Activated naive CD4-positive, alpha-beta T cell treated with anti-CD3 and anti-CD28 coated beads, Interleukin-2, amount 10 ng/mL, durations not matched to agents 7 days and 5 days (primary cell): ENCODE data around the gene LARGE1.

Experiments used
- CTCF ChIA-PET: fragments of 350-600 bp; sonication (Branson Sonifier 250); formaldehyde crosslinking; loops from one replicate; lab custom pipeline; 2021; ENCODE audit warnings: antibody characterized with exemption; lab: Charles Lee
- DNase-seq: peaks from one replicate; pipeline ENCODE4 v3.0.0-alpha.2; 2020
- H3K27ac Mint-ChIP-seq: one replicate; pipeline ENCODE4 v1.8.0; 2021; ENCODE audit warnings: mild to moderate bottlenecking, moderate library complexity, mixed read lengths
- H3K27me3 Mint-ChIP-seq: one replicate; pipeline ENCODE4 v1.8.0; 2021; ENCODE audit warnings: mild to moderate bottlenecking, mixed read lengths
- H3K36me3 Mint-ChIP-seq: one replicate; pipeline ENCODE4 v1.8.0; 2021; ENCODE audit warnings: mixed read lengths
- H3K4me1 Mint-ChIP-seq: one replicate; pipeline ENCODE4 v1.8.0; 2021; ENCODE audit warnings: mixed read lengths
- H3K4me3 Mint-ChIP-seq: one replicate; pipeline ENCODE4 v1.8.0; 2021; ENCODE audit warnings: mild to moderate bottlenecking, moderate library complexity, mixed read lengths
- H3K9me3 Mint-ChIP-seq: one replicate; pipeline ENCODE4 v1.8.0; 2021; ENCODE audit warnings: mixed read lengths

LARGE1 gene

DNA sequence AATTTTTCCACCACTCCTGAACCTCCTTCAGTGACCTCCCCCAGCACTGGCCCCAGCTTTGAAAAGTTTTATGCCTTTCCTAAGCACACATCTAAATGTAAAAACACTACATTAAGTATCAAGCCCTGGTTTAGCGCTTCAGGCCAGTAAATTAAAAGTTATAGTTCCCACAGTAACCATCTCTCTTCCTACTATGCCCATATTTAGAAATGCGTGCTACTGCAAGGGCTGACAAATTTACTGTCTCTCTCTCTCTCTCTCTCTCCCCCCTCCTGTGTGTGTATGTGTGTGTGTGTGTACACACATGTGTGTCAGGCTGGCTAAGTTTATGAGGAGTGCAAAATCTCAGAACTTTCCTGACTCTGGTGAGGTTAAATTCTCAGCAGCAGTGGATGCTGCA lies 231.4 kb downstream of the LARGE1 start:
- CTCF ChIA-PET = no interaction called here
- Mint-ChIP-seq H3K9me3 (peaks cover 45% of the 10 kb centered on the region), H3K36me3 (no peaks in the 10 kb centered on the region), H3K27ac (no peak overlapping the region), H3K4me1 (no peaks in the 10 kb centered on the region), H3K4me3 (no peak overlapping the region), H3K27me3 (no peaks in the 10 kb centered on the region)
- DNase-seq = no peak

DNA sequence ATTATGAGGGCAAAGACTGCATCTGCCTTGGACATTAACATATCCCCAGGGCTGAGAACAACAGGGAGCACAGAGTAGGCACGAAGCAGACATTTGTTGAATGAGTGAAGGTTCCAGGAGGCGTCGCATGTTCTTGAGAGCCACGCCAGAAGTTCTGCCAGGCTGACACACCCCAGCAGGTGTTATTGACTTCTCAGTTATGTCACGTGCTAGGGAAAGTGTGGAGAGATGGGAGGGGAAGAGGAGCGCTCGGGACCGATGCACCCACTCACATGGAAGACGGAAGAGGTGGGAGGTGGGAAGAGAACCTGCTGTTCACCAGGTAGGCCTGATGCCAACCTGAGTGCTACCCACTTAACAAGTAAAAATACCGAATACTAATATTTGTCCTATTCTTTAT lies 232.8 kb downstream of the LARGE1 start:
- H3K36me3 Mint-ChIP-seq = no peaks in the 10 kb centered on the region
- CTCF ChIA-PET = no interaction called here
- no peak for DNase-seq
- no peak overlapping the region for H3K4me3 Mint-ChIP-seq
- no peaks in the 10 kb centered on the region for H3K4me1 Mint-ChIP-seq
- H3K27ac Mint-ChIP-seq = no peak overlapping the region
- no peaks in the 10 kb centered on the region for H3K27me3 Mint-ChIP-seq
- H3K9me3 Mint-ChIP-seq = peaks cover 45% of the 10 kb centered on the region

DNA sequence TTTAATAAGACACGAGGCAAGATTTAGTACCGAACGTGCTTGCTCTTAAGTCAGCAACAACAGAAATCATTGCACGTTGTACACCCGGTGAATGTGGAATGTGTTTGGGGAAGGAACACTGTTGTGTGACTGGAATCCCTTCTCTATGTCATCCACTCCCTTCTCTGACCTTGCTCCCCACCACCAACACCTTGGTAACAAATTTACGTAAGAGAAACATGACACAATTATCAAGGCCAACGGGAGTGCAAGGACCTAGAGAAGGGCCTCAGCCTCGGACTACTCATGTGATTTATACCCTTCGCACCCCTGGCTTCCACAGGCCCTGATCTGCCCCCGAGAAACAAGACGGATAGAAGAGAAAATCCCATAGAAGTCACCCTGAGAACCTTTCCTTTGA lies 236.2 kb downstream of the LARGE1 start:
- no peak for DNase-seq
- Mint-ChIP-seq H3K27me3 (no peaks in the 10 kb centered on the region), H3K4me3 (no peak overlapping the region), H3K4me1 (no peaks in the 10 kb centered on the region), H3K9me3 (peaks cover 35% of the 10 kb centered on the region), H3K36me3 (no peaks in the 10 kb centered on the region), H3K27ac (no peak overlapping the region)
- CTCF ChIA-PET = no interaction called here

DNA sequence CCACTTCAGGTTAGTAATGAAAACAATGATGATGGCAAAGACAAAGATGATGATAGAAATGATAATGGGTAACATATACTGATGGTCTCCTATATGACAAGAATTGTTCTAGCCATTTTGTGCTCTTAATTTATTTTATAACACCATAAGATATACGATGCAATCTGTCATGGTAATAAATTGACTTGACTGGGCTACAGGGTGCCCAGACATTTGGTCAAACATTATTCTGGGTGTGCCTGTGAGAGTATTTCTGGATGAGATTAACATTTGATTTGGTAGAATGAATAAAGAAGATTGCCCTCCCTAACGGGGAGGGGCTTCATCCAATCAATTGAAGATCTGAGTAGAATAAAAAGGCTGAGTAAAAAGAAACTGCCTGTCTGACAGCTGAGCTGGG lies 237.3 kb downstream of the LARGE1 start:
- Mint-ChIP-seq H3K9me3 (peaks cover 29% of the 10 kb centered on the region), H3K27me3 (no peaks in the 10 kb centered on the region), H3K36me3 (no peaks in the 10 kb centered on the region), H3K4me3 (no peak overlapping the region), H3K4me1 (no peaks in the 10 kb centered on the region), H3K27ac (no peak overlapping the region)
- no peak for DNase-seq
- CTCF ChIA-PET = no interaction called here

DNA sequence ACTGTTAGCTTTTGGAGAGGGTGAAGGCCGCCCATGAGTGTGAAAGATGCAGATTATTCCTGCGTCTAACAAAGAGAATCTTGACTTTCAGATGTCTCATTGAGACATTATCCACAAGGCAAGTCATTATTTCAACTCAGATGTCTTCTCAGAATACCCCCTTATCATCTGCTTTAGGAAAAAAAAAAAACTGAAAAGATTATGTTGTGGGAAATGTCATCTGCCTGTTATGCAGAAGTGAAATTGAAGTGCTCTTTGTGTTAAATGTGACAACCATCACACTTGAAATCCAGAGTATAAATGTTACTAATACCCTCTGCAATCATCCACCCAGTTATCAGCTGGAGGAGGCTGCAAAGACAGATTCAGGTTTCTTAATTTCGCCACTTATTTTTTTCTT lies 239.6 kb downstream of the LARGE1 start:
- CTCF ChIA-PET = no interaction called here
- no peaks in the 10 kb centered on the region for H3K27me3 Mint-ChIP-seq

DNA sequence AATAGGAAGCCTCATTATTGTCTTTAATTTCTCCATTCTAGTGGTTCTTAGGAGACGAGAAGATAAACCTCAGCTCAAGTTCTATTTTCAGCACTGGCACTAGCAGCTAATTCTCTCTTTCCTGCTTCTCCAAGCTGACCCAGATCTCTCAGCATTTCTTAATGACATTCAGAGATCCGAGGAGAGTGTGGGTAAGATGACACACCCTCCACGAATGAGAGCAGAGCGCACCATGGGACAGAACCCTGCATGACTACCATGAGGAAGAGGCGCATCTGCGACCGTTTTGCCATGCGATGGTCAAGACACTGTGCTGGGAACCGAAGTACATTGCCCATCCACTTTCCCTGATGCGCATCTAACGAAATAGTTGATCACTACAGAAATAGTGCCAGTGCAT lies 241.8 kb downstream of the LARGE1 start:
- Mint-ChIP-seq H3K27me3 (no peaks in the 10 kb centered on the region), H3K36me3 (no peaks in the 10 kb centered on the region), H3K9me3 (peaks cover 19% of the 10 kb centered on the region), H3K4me1 (no peaks in the 10 kb centered on the region), H3K4me3 (no peak overlapping the region), H3K27ac (no peak overlapping the region)
- CTCF ChIA-PET = no interaction called here
- no peak for DNase-seq

More for the DNA sequence above, 239.6 kb downstream of the LARGE1 start:
- no peaks in the 10 kb centered on the region for H3K36me3 Mint-ChIP-seq
- no peak for DNase-seq
- no peak overlapping the region for H3K27ac Mint-ChIP-seq
- H3K9me3 Mint-ChIP-seq = peaks cover 19% of the 10 kb centered on the region
- H3K4me3 Mint-ChIP-seq = no peak overlapping the region
- no peaks in the 10 kb centered on the region for H3K4me1 Mint-ChIP-seq

DNA sequence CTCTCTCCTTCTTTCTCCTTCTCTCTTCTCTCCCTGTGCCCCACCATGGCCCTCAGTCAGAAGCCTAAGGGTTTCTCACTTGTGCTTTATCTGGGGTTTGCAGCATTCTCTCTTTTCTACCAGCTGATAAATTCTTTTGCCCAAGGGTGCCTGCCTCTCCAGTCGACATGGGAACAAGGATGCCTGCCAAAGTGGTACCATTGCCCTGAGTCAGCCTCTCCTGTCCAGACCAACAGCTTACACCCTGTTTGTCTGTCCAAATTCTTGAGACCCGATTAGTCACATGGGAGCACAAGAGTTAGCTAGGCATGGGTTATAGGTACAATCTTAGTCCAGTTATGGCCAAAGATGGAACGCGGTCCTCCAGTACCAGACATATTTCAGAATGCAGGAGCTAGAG lies 242.7 kb downstream of the LARGE1 start:
- H3K36me3 Mint-ChIP-seq = no peaks in the 10 kb centered on the region
- CTCF ChIA-PET = no interaction called here
- H3K27ac Mint-ChIP-seq = no peak overlapping the region
- DNase-seq = no peak
- H3K4me3 Mint-ChIP-seq = no peak overlapping the region
- no peaks in the 10 kb centered on the region for H3K27me3 Mint-ChIP-seq
- H3K4me1 Mint-ChIP-seq = no peaks in the 10 kb centered on the region
- peaks cover 16% of the 10 kb centered on the region for H3K9me3 Mint-ChIP-seq

DNA sequence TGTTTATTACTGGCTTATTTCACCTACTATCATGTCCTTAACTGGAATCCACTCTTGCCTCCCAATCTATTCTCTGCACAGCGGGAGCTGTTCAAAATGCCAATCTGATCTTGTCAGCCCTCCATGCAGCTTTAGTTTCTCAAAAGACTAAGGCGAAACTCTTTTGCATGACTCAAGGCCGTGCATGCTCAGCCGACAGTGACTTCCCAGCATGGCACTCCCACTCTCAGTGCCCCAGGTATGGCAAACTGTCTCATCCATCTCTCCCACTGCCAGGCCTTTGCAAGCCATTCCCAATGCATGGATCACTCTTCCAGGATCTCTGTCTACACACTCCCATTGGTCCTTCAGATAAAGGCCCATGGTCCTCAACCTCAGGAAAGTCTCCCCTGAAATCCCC lies 245.9 kb downstream of the LARGE1 start:
- H3K27me3 Mint-ChIP-seq = no peaks in the 10 kb centered on the region
- CTCF ChIA-PET = no interaction called here
- no peak overlapping the region for H3K4me3 Mint-ChIP-seq
- H3K27ac Mint-ChIP-seq = no peak overlapping the region
- H3K36me3 Mint-ChIP-seq = no peaks in the 10 kb centered on the region
- H3K9me3 Mint-ChIP-seq = peaks cover 13% of the 10 kb centered on the region
- no peaks in the 10 kb centered on the region for H3K4me1 Mint-ChIP-seq
- no peak for DNase-seq

DNA sequence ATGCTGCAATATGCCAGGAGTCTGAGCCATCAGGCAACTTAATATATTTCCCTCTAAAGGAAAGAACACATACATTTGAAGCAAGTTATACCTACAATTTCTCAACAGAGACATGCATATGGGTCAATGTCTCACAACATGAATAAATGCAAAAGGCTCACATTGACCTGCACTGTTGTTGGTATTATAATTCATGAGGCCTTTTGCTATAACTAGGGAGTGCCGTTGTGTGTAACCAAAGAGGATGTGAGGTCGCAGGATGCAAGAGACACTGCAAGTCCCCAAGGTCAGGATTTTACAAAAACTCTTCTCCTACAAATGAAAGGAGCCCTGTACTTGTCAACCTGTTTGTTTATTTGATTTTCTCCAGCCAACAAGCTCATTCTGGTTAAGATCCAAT lies 250.5 kb downstream of the LARGE1 start:
- Mint-ChIP-seq H3K4me3 (no peak overlapping the region), H3K9me3 (peaks cover 20% of the 10 kb centered on the region), H3K27me3 (no peaks in the 10 kb centered on the region), H3K27ac (no peak overlapping the region), H3K36me3 (no peaks in the 10 kb centered on the region), H3K4me1 (no peaks in the 10 kb centered on the region)
- CTCF ChIA-PET = no interaction called here
- no peak for DNase-seq

DNA sequence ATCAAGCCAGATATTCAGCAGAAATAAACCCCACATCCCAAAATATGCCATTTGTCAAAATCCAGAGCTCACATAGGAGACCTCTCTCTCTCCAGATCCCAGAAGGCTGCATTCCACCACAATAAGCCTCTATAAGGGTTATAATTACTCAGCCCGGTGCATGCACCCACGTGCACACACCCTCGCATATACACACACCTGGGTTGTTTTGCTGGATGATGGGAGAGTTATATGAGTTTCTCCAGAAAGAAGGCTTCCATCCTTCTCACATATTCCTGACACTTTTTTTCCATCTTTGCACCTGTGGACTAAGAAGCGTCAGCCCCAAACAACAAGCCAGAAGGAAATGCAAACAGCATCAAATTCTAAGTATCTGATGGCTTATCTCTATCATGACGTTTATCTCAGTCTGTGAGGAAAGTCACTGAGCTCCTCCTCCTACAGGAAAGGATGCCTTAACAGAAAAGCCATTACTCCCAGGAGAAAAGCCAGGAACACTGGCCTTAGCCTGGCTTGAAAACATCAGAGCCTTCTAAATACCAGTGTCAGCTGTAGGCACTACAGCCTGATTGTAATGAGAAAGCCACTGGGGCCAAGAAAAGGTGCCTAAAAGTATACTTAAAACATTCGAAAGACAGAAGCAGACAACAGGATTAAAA lies 253.2 kb downstream of the LARGE1 start:
- no peak overlapping the region for H3K4me3 Mint-ChIP-seq
- CTCF ChIA-PET = no interaction called here
- H3K4me1 Mint-ChIP-seq = no peaks in the 10 kb centered on the region
- H3K27me3 Mint-ChIP-seq = no peaks in the 10 kb centered on the region
- no peaks in the 10 kb centered on the region for H3K36me3 Mint-ChIP-seq
- H3K27ac Mint-ChIP-seq = no peak overlapping the region
- H3K9me3 Mint-ChIP-seq = peaks cover 21% of the 10 kb centered on the region
- DNase-seq = no peak

DNA sequence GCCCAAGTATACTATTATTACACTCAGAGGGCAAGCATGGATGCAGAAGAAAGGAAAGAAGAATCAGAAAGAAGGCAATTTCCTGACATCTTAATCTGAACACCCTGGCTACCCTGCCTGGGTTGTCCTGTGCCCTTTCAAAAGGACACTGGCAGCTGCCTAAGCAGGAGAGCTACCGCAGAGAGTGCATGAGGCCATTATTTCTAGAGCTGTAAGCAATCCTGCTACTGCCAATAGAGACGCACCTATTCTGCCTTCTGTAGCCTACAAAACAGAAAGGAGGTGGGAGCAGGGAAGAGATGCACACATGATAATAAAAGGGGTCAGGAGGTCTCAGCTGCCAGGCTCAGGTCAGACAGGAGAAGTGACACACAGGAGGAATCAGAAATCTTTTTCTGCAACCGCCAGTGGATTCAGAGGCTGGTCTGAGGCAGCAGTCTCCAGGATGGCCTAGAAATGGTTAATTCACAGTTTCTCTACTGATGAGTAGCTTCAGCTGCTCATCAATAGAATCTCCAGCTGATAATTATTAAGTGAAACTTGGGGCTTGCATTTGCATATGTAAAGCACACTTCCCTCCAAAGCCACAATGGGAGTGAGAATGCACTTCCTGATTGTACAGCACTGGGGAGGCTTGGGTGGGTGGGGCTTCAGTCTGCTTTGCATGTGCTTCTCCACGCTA lies 253.9 kb downstream of the LARGE1 start:
- Mint-ChIP-seq H3K27me3 (no peaks in the 10 kb centered on the region), H3K4me1 (no peaks in the 10 kb centered on the region), H3K9me3 (peaks cover 21% of the 10 kb centered on the region), H3K4me3 (no peak overlapping the region), H3K27ac (no peak overlapping the region), H3K36me3 (no peaks in the 10 kb centered on the region)
- CTCF ChIA-PET = no interaction called here
- no peak for DNase-seq

DNA sequence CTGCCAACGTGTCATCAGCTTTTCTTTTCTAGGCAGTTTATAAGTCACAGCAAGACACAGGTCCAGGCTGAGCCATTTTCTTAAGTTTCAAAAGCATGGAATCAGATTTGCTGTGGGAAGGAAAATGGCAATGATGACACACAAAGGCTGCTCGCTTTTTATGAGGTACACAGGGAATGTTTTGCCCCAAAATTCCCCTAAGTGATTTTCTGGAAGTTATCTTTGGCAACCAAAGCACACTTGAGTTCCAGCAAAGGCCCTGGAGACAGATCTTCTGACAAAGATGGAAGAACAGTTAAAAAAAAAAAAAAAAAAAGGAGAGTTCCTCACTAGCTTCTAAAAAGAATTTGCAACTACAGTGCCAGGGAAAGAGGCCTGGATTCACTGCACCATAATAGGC lies 260.8 kb downstream of the LARGE1 start:
- no peak overlapping the region for H3K4me3 Mint-ChIP-seq
- no peak overlapping the region for H3K27ac Mint-ChIP-seq
- no peak for DNase-seq
- no peaks in the 10 kb centered on the region for H3K4me1 Mint-ChIP-seq
- no peaks in the 10 kb centered on the region for H3K36me3 Mint-ChIP-seq
- CTCF ChIA-PET = no interaction called here
- H3K27me3 Mint-ChIP-seq = no peaks in the 10 kb centered on the region
- H3K9me3 Mint-ChIP-seq = peaks cover 28% of the 10 kb centered on the region

DNA sequence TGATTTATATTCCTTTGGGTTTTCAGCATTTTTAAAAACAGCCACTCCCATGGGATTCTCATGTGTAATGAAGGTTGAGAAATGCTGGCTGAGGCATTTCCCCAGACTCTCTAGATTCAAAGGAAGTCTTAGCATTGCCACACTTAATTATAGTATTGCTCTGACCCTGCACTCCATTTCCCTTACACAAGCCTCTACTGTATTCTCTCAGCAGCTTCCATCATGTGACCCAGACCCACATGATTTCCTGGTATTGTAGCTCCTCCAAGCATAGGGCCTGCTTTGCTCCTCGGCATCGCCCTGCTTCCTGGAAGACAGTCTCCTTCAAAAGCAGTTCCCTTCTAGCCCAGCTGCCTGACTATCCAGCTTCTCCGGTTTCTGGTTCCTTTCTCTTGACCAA lies 261.5 kb downstream of the LARGE1 start:
- Mint-ChIP-seq H3K36me3 (no peaks in the 10 kb centered on the region), H3K4me3 (no peak overlapping the region), H3K9me3 (peaks cover 26% of the 10 kb centered on the region), H3K4me1 (no peaks in the 10 kb centered on the region), H3K27me3 (no peaks in the 10 kb centered on the region), H3K27ac (no peak overlapping the region)
- CTCF ChIA-PET = no interaction called here
- DNase-seq = no peak

DNA sequence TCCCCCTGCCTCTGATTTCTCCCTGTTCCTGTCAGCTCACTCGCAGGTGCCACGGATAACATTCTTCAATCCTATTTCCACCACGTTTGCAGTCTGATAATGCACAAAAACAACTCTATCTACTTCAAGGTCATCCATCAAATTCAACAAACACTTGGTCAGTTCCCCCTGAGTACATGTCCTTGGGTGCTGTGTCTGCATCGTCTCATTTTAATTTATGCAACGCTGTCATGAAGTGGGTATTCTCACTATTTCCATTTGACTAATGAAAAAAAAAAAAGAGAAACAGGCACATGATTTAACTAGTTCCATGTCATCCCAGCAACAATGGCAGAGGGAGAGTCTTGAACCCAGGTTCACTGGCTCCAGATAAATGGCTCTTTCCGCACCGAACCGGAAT lies 262.6 kb downstream of the LARGE1 start:
- H3K27me3 Mint-ChIP-seq = no peaks in the 10 kb centered on the region
- H3K4me1 Mint-ChIP-seq = no peaks in the 10 kb centered on the region
- DNase-seq = no peak
- no peak overlapping the region for H3K27ac Mint-ChIP-seq
- no peak overlapping the region for H3K4me3 Mint-ChIP-seq
- peaks cover 32% of the 10 kb centered on the region for H3K9me3 Mint-ChIP-seq
- no peaks in the 10 kb centered on the region for H3K36me3 Mint-ChIP-seq
- CTCF ChIA-PET = no interaction called here

DNA sequence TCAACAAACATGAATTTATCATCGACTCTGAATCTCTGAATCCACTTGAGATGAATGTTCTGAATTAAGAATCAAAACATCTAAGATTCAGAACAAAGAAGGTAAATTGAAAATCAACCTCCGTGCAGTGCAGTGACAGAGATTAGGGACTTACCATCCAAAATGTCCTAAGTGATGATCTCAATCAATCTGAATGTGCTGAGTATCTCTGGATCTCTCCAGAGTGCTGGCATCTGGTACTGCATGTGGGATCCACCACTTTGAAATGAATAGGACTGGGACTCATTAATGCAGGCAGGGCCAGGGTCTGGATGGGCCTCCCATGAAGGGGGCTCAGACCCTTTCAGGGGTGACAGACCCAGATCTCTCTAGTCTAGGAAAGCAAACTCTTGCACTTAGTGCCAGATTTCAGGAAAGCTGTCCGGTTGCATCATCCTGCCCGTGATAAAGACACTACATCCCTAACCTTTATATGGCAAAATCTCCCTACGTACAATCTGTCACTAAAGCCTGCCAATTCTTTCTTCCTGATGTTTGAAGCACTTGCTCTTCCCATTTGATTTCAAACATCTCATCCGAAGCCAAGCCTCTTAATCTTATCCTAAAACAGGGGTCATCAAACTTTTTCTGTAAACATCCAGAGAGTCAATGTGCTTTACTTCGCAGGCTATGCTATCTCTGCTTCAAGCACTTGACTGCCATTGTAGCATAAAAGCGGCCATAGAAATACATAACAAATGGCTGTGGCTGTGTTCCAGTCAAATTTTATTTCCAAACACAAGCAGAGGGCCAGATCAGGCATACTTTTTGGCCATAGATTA lies 263.3 kb downstream of the LARGE1 start:
- CTCF ChIA-PET = no interaction called here
- no peaks in the 10 kb centered on the region for H3K36me3 Mint-ChIP-seq
- peaks cover 35% of the 10 kb centered on the region for H3K9me3 Mint-ChIP-seq
- no peak for DNase-seq
- H3K4me3 Mint-ChIP-seq = no peak overlapping the region
- no peak overlapping the region for H3K27ac Mint-ChIP-seq
- no peaks in the 10 kb centered on the region for H3K4me1 Mint-ChIP-seq
- H3K27me3 Mint-ChIP-seq = no peaks in the 10 kb centered on the region
